Measurements from ENCODE around the gene GTF2IRD1. TPM values are rescaled to one million over a fixed set of nuclear protein-coding genes. Genes with fewer than 3 reads are reported as not detected.

The GTF2IRD1 gene
- total RNA-seq, 1 donor = 6.4 TPM

GRCh38 chr7:74470504-74470903 is 16.8 kb downstream of the GTF2IRD1 start:
- DNase-seq (ENCODE audit: low read depth) = no peak
- TF ChIP-seq CTCF (IDR thresholded peaks at IDR 0.05; ENCODE audit: insufficient read depth, low read length) = no peak
- no peak overlapping the region for H3K4me3 ChIP-seq (ENCODE audit: low read depth, low read length)

- TF ChIP-seq CTCF (IDR thresholded peaks at IDR 0.05; ENCODE audit: insufficient read depth, low read length) = no peak
- no peak overlapping the region for H3K4me3 ChIP-seq (ENCODE audit: low read depth, low read length)
Measured at GRCh38 chr7:74473116-74473515, 19.4 kb downstream of the GTF2IRD1 start.

GRCh38 chr7:74474271-74474865 is 20.7 kb downstream of the GTF2IRD1 start:
- H3K4me3 ChIP-seq (ENCODE audit: low read depth, low read length) = no peak overlapping the region
- TF ChIP-seq CTCF (IDR thresholded peaks at IDR 0.05; ENCODE audit: insufficient read depth, low read length) = no peak
- DNase-seq (ENCODE audit: low read depth) = no peak

More at GRCh38 chr7:74473116-74473515, 19.4 kb downstream of the GTF2IRD1 start:
- no peak for DNase-seq (ENCODE audit: low read depth)

GRCh38 chr7:74475243-74475986 is 21.7 kb downstream of the GTF2IRD1 start:
- DNase-seq (ENCODE audit: low read depth) = no peak
- TF ChIP-seq CTCF (IDR thresholded peaks at IDR 0.05; ENCODE audit: insufficient read depth, low read length) = no peak
- H3K4me3 ChIP-seq (ENCODE audit: low read depth, low read length) = no peak overlapping the region

GRCh38 chr7:74475987-74476350 is 22.3 kb downstream of the GTF2IRD1 start:
- no peak for DNase-seq (ENCODE audit: low read depth)
- TF ChIP-seq CTCF (IDR thresholded peaks at IDR 0.05; ENCODE audit: insufficient read depth, low read length) = no peak

GRCh38 chr7:74476626-74477025 is 22.9 kb downstream of the GTF2IRD1 start:
- no peak overlapping the region for H3K4me3 ChIP-seq (ENCODE audit: low read depth, low read length)
- TF ChIP-seq CTCF (IDR thresholded peaks at IDR 0.05; ENCODE audit: insufficient read depth, low read length) = no peak
- DNase-seq (ENCODE audit: low read depth) = no peak

More at GRCh38 chr7:74475987-74476350, 22.3 kb downstream of the GTF2IRD1 start:
- H3K4me3 ChIP-seq (ENCODE audit: low read depth, low read length) = no peak overlapping the region
